Esophagus squamous epithelium (tissue), 5 donors: ENCODE measurements around the gene ABO. TPM values are rescaled to one million over a fixed set of nuclear protein-coding genes. Genes with fewer than 3 reads are reported as not detected.
"Not testable (repeated sequence)": the region's sequence is repeated elsewhere in the genome, so short reads cannot be mapped to it uniquely, and the experiment has no call there.

Experiments
- DNase-seq: peaks from one replicate; lab custom pipeline; 2025; lab: John Stamatoyannopoulos, UW
- H3K27ac ChIP-seq, 4 donors: fragments of 200-600 bp; sonication (generic); one replicate each; pipeline ENCODE4 v1.5.1; 2016 to 2019; ENCODE audit warnings: mild to moderate bottlenecking in 1 of 4
- H3K27me3 ChIP-seq, 4 donors: fragments of 200-600 bp; sonication (generic); 1 replicate in 3 of 4; 2 replicates in 1 of 4; pipeline versions ENCODE4 v1.5.1 to v1.6.0; 2017 to 2021; ENCODE audit warnings: antibody characterized with exemption in 1 of 4
- H3K36me3 ChIP-seq, 3 donors: fragments of 200-600 bp; sonication (generic); one replicate each; pipeline ENCODE4 v1.5.1; 2016 to 2019
- H3K4me1 ChIP-seq, 3 donors: fragments of 200-600 bp; sonication (generic); one replicate each; pipeline ENCODE4 v1.5.1; 2017 to 2019
- H3K4me3 ChIP-seq, 4 donors: fragments of 200-600 bp; sonication (generic); 1 replicate in 3 of 4; 2 replicates in 1 of 4; pipeline ENCODE4 v1.5.1; 2016 to 2019; ENCODE audit warnings: mild to moderate bottlenecking in 2 of 4, moderate library complexity in 1 of 4
- H3K9me3 ChIP-seq, 3 donors: fragments of 200-600 bp; sonication (generic); one replicate each; pipeline ENCODE4 v1.5.1; 2016 to 2019
- POLR2A ChIP-seq, 4 donors: fragments of 450-650 bp; IDR thresholded peaks; one replicate each; pipeline ENCODE4 v1.6.1; 2017; ENCODE audit warnings: antibody characterized with exemption in 4 of 4, mild to moderate bottlenecking in 4 of 4, moderate library complexity in 3 of 4
- WGBS, 2 donors: methylation state at CpG; one replicate each; pipeline ENCODE4 v1.1.5; 2018; 5-methylcytosine and 5-hydroxymethylcytosine counted together
- intact Hi-C: fragments of 100-400 bp; cut with DNase I; formaldehyde crosslinking; loops from one replicate; pipeline ENCODE4 v1.15.0; 2022
- total RNA-seq, 4 donors: library from RNA; depleted of rRNA; stranded (reverse); fragments of >200 nt; gene quantifications; one replicate each; pipeline ENCODE4 v1.1.0, GENCODE V29; 2016
- TF ChIP-seq, protein P1 (sequence below), 6 experiments: fragments of 450-650 bp in 4 of 6; fragments of 200-600 bp in 2 of 6; sonication (generic) in 2 of 6; IDR thresholded peaks; one replicate each; pipeline ENCODE4 v1.5.1; 2016 to 2019; ENCODE audit warnings: antibody characterized with exemption in 6 of 6, mild to moderate bottlenecking in 4 of 6, moderate library complexity in 4 of 6
- donor health status: DM: yes; HTN: yes; CAD: no.

ABO gene
- total RNA-seq, 4 donors from 2014 or later = 3.4 to 48.8 (median 8.2) TPM

DNA sequence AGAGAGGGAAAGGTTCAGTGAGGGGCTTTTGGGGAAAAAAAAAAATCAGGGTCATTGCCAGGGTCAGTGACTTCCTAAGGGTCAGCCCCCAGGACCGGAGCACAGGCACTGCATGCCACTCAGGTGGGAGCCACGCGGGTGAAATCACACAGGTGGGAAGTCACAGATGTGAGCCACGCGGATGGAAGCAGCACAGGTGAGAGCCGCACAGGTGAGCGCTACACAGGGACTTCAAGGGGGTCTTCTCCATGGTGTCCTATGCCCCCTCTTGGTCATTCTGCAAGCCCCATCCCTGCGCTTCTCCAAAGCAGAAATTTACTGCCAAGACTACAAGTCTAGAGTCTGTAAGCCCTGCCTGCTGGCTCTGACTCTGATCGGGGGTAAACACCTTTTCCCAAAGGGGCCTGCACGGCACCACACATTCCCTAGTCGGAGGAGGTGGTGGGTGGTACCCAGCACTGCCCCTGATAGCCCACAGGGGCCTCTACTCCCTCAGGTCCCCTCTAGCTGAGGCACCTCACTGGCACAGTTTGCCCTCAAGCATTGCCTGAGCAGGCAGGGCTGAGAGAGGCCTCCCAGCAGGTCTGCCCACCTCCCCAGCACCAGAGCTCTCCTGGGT, 47.6 kb downstream of the ABO start:
- H3K27me3 ChIP-seq = peaks cover 0 to 36% (median 0%) of the 10 kb centered on the region in 4 donors
- peaks cover 0 to 9% (median 0%) of the 10 kb centered on the region in 3 donors for H3K4me1 ChIP-seq
- no peak for TF ChIP-seq POLR2A (IDR thresholded peaks at IDR 0.05)
- WGBS, 2 donors = 78 to 88% methylated on average over 5 to 7 of the region's 11 CpGs
- DNase-seq = no peak
- intact Hi-C loops = no loop called here
- H3K4me3 ChIP-seq = no peak overlapping the region
- H3K27ac ChIP-seq = no peak overlapping the region
- no peaks in the 10 kb centered on the region for H3K9me3 ChIP-seq
- no peaks in the 10 kb centered on the region for H3K36me3 ChIP-seq

DNA sequence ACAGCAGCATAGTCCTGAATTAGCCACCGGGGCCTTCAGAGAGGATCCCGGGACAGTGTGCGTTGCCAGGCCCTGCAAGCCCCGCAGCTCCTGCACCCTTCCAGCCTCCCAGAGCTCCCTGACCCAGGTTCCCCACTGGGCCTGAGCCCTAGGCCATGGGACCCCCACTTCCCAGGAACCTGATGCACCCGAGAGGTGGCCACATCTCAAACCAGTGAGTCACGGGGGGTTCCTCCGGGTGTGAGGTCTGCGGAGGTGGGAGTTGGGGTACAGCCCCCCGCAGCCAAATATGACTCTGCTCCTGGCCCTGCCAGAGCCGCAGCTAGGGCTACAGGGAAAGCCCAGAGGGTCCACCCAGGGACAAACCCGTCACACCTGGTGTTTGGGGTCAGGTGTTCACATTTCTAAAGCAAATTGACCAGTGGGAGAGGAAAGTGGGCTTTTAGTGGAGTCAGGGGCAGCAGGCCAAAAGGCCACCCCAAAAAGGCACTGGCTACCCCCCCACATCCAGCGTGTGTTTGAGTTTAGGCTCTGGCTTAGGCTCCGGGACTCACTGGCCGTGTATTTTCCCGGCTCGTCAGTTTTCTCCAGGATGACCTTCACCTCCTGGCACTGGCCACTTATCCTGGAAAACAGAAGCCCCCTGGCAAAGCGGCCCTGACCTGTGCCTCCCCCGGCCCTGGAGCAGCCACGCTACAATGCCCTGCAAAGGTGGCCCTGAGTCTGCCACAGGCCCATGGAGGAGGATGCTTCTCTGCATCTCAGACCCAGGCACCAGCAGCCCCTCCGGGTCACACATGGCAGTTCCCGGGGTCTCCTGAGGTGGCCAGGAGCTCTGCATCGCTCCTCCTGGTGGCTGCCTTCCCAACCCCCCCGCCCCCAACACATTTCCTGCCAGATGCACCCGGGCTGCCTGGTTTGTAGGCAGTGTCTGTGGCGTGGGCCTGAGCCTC, 48.5 kb downstream of the ABO start:
- WGBS, 2 donors = 84 to 86% methylated on average over 5 to 9 of the region's 25 CpGs
- peaks cover 0 to 9% (median 0%) of the 10 kb centered on the region in 3 donors for H3K4me1 ChIP-seq
- TF ChIP-seq, protein P1, sequence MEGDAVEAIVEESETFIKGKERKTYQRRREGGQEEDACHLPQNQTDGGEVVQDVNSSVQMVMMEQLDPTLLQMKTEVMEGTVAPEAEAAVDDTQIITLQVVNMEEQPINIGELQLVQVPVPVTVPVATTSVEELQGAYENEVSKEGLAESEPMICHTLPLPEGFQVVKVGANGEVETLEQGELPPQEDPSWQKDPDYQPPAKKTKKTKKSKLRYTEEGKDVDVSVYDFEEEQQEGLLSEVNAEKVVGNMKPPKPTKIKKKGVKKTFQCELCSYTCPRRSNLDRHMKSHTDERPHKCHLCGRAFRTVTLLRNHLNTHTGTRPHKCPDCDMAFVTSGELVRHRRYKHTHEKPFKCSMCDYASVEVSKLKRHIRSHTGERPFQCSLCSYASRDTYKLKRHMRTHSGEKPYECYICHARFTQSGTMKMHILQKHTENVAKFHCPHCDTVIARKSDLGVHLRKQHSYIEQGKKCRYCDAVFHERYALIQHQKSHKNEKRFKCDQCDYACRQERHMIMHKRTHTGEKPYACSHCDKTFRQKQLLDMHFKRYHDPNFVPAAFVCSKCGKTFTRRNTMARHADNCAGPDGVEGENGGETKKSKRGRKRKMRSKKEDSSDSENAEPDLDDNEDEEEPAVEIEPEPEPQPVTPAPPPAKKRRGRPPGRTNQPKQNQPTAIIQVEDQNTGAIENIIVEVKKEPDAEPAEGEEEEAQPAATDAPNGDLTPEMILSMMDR (IDR thresholded peaks at IDR 0.05) = no peak
- no peak for TF ChIP-seq POLR2A (IDR thresholded peaks at IDR 0.05)
- intact Hi-C loops = no loop called here
- H3K36me3 ChIP-seq = no peaks in the 10 kb centered on the region
- peaks cover 0 to 42% (median 0%) of the 10 kb centered on the region in 4 donors for H3K27me3 ChIP-seq
- no peaks in the 10 kb centered on the region for H3K9me3 ChIP-seq
- DNase-seq = no peak
- no peak overlapping the region for H3K27ac ChIP-seq
- H3K4me3 ChIP-seq = no peak overlapping the region

DNA sequence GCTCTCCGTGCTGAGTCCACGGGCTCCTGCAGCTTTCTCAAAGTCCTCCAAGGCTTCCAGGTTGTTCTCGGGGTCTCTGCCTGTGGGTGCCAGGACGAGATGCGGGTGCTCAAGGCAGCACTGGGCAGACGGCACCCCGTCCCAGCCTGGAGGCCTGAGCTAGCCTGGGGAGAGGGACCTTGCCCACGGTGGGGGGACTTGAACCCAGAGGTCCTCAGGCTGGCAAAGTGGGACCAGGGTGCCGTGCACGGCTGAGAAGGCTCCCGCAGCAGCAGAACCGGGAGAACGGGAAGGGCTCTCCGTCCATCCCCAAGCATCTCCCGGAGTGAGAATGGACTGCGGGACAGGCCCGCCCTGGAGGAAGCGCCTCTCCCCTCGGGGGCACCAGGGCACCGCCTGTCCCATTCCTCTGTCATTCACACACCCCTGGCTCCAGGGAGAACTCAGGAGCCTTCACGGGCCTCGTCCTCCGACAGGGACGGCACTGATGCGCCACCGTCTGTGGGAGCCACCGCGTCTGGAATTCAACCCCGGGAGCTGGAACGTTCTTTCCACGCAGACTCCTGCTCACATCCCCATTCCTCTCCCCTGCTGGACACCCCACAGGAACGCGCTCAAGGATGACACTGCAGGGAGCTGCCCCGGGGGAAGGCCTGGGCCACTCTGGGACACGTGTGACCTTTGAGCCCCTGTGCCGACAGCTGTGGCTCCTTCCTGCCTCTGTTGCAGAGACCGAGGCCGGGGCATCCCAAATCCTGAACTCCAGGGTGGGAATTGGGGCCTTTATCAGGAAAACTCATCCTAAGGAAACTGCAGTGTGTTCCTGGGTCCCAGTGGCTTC, 49.6 kb downstream of the ABO start:
- H3K27me3 ChIP-seq = peaks cover 0 to 46% (median 0%) of the 10 kb centered on the region in 4 donors
- H3K4me3 ChIP-seq = no peak overlapping the region
- TF ChIP-seq POLR2A (IDR thresholded peaks at IDR 0.05) = no peak
- TF ChIP-seq, protein P1 (IDR thresholded peaks at IDR 0.05) = no peak
- H3K27ac ChIP-seq = no peak overlapping the region
- H3K4me1 ChIP-seq = peaks cover 0 to 9% (median 0%) of the 10 kb centered on the region in 3 donors
- 60 to 71% methylated on average over 2 to 4 of the region's 38 CpGs for WGBS, 2 donors
- intact Hi-C loops = no loop called here
- no peaks in the 10 kb centered on the region for H3K9me3 ChIP-seq
- DNase-seq = no peak
- H3K36me3 ChIP-seq = no peaks in the 10 kb centered on the region

DNA sequence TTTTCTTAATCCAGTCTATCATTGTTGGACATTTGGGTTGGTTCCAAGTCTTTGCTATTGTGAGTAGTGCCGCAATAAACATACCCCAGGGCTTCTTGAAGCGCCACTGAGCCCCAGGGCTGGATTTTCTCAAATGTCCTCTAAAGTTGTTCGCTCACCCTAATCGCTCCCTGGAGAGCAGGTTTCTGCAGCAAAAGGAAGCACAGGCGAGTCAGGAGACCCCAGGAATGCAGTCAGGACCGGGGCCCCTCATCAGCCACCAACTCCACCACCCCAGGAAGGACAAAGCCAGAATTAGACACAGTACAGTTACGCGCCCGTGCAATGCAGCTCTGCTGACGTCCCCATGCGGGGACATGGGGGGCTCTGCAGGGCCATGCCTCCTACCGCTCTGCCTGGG, 50.2 kb downstream of the ABO start:
- DNase-seq = no peak
- whole genome bisulfite sequencing, 2 donors = 73 to 90% methylated on average over 2 to 8 of the region's 12 CpGs
- no peak overlapping the region for H3K27ac ChIP-seq

DNA sequence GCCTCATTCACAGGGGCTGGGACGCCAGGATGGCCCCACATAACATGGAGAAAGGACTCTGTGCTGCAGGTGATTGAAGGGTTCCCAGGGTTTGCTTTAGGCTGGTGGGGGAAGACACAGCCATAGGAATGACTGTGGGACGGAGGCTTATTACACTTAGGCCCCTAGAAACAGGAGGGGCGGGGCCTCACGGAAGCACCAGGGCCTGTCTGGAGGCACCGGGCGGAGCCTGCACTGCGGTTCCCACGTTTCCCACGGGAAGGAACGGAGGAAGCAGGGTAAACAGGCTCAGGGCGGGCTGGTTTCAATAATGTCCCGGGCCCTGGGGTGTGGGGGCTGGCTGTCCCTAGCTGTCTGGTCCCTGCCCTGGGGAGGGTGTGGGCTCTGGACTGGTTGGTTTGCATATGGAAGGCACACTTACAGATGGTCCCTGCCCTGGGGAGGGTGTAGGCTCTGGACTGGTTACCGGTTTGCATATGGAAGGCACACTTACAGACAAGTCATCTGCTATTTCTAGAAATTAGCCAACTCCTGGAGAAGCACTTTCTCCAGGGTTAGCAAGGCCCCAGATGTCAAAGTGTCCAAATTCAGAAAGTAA, 51.7 kb downstream of the ABO start:
- H3K4me1 ChIP-seq, H3K36me3 ChIP-seq, DNase-seq, intact Hi-C loops, H3K9me3 ChIP-seq, H3K4me3 ChIP-seq, H3K27ac ChIP-seq: not testable (repeated sequence)
- WGBS, 2 donors = 20 to 49% methylated on average over 1 to 9 of the region's 13 CpGs
- peaks cover 0 to 61% (median 0%) of the 10 kb centered on the region in 4 donors for H3K27me3 ChIP-seq

More for the DNA sequence above, 50.2 kb downstream of the ABO start:
- peaks cover 0 to 9% (median 0%) of the 10 kb centered on the region in 3 donors for H3K4me1 ChIP-seq
- H3K27me3 ChIP-seq = peaks cover 0 to 52% (median 0%) of the 10 kb centered on the region in 4 donors
- intact Hi-C loops = no loop called here
- H3K4me3 ChIP-seq = no peak overlapping the region
- TF ChIP-seq POLR2A (IDR thresholded peaks at IDR 0.05) = no peak
- TF ChIP-seq, protein P1 (IDR thresholded peaks at IDR 0.05) = no peak
- H3K9me3 ChIP-seq = no peaks in the 10 kb centered on the region
- no peaks in the 10 kb centered on the region for H3K36me3 ChIP-seq

DNA sequence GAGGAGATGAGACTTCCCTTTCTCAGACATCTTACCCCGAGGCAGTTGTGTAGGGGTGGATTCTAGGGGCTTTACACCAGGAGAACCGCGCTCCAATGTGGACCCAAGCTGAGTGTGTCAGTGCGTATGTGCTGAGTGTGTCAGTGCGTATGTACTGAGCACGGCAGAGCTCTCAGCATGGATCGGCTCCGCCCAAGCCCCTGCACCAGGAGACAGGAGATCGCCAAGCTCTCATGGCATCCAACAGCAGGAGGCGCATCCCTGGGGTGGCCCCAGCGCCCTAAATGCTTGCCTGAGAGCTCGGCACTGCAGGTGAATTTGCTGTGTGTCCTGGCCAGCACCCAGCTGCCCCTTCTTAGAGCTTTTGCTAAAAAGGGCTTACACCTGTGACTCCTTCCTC, 53.0 kb downstream of the ABO start:
- WGBS, 2 donors = 71 to 76% methylated on average over 5 to 8 of the region's 12 CpGs
- H3K4me3 ChIP-seq, H3K36me3 ChIP-seq, H3K27ac ChIP-seq, intact Hi-C loops, H3K4me1 ChIP-seq, H3K9me3 ChIP-seq, DNase-seq: not testable (repeated sequence)
- H3K27me3 ChIP-seq = peaks cover 0 to 61% (median 0%) of the 10 kb centered on the region in 4 donors
